Left ventricle myocardium inferior (tissue), 1 donor: Measurements from ENCODE around the gene ELFN2. TPM values are rescaled to one million over a fixed set of nuclear protein-coding genes. Genes with fewer than 3 reads are reported as not detected.

Source experiments
- DNase-seq: peaks from one replicate; pipeline ENCODE4 v3.0.0-alpha.2; 2020
- H3K27ac ChIP-seq: fragments of 200-600 bp; replicated peaks from 2 replicates; pipeline ENCODE4 v1.8.0; 2021
- H3K27me3 ChIP-seq: fragments of 200-600 bp; 2 replicates; pipeline ENCODE4 v1.8.0; 2021; ENCODE audit warnings: low read depth
- H3K36me3 ChIP-seq: fragments of 200-600 bp; 2 replicates; pipeline ENCODE4 v1.8.0; 2021
- H3K4me1 ChIP-seq: fragments of 200-600 bp; 2 replicates; pipeline ENCODE4 v1.8.0; 2021
- H3K4me3 ChIP-seq: fragments of 200-600 bp; 2 replicates; pipeline ENCODE4 v1.8.0; 2021; ENCODE audit warnings: mild to moderate bottlenecking, moderate library complexity
- H3K9me3 ChIP-seq: fragments of 200-600 bp; replicated peaks from 2 replicates; pipeline ENCODE4 v1.8.0; 2021
- intact Hi-C: fragments of 100-400 bp; cut with micrococcal nuclease; formaldehyde crosslinking; loops from one replicate; pipeline ENCODE4 v1.11.0; 2022
- total RNA-seq: library from RNA; stranded (reverse); fragmentation: NEBNext Ultra II Directional; extraction: Animal tissue kit (Norgen Biotek cat#: 25700); gene quantifications from one replicate; pipeline ENCODE4 v1.2.1, GENCODE V29; 2021
- TF ChIP-seq, protein P1 (sequence below): fragments of 200-600 bp; IDR thresholded peaks from 2 replicates; pipeline ENCODE4 v1.8.0; 2021; ENCODE audit warnings: antibody characterized with exemption, mild to moderate bottlenecking, borderline replicate concordance
- donor health status: DM: no; HTN: yes; CAD: no; lungs with severe emphysema.

Gene ELFN2
- total RNA-seq, 1 donor from 2014 or later: not detected

DNA sequence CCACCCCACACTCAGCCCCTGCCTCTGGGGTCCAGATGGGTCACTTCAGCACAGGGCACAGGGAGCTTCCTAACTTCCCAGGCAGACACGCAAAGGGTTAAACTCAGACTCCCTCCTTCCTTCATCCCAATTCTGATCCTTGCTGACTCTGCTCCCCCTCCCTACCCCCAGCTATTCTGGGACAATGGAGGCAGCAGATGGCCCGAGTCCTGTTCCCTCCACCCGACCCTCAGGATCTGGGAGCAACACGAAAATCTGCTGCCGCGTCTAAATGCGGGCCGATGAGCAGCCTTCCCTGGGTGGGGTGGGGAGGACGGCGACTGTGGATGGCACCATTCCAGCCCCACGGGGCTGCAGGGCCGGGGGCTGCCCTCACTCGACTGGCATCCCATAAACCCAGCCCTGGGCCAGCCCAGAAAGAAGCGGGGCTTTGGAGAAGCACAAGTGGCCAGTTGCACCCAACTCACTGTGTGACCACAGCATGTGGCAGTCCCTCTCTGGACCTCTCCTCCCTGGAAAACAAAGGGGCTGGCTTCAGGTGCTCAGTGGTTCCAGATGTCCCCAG lies 40.2 kb upstream of the ELFN2 start:
- no peak for DNase-seq

DNA sequence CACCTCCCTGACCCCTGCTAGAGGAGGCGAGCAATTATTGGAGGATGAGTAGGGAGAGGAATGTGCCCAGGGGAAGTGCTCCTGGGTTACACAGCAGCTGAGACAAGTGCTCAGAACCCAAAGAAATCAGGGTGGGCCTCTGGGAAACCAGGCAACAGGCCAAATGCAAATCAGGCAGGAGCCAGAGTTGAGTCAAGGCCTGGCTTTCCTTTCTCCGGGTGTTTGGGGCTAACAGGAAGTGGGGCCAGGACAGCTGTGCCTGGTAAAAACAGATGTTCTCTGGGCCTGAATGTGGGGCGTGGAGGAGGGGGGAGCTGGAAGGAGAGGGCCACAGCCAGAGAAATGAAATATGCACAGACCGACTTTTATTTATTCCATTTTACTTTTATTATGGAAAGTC lies 36.9 kb upstream of the ELFN2 start:
- H3K27me3 ChIP-seq: peaks cover 67% of the 10 kb centered on the region
- no peak overlapping the region for H3K27ac ChIP-seq
- H3K36me3 ChIP-seq: no peaks in the 10 kb centered on the region
- intact Hi-C loops: no loop called here
- no peak overlapping the region for H3K4me3 ChIP-seq
- TF ChIP-seq, protein P1, sequence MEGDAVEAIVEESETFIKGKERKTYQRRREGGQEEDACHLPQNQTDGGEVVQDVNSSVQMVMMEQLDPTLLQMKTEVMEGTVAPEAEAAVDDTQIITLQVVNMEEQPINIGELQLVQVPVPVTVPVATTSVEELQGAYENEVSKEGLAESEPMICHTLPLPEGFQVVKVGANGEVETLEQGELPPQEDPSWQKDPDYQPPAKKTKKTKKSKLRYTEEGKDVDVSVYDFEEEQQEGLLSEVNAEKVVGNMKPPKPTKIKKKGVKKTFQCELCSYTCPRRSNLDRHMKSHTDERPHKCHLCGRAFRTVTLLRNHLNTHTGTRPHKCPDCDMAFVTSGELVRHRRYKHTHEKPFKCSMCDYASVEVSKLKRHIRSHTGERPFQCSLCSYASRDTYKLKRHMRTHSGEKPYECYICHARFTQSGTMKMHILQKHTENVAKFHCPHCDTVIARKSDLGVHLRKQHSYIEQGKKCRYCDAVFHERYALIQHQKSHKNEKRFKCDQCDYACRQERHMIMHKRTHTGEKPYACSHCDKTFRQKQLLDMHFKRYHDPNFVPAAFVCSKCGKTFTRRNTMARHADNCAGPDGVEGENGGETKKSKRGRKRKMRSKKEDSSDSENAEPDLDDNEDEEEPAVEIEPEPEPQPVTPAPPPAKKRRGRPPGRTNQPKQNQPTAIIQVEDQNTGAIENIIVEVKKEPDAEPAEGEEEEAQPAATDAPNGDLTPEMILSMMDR: no peak
- no peaks in the 10 kb centered on the region for H3K9me3 ChIP-seq
- no peaks in the 10 kb centered on the region for H3K4me1 ChIP-seq
- no peak for DNase-seq

More for the DNA sequence above, 40.2 kb upstream of the ELFN2 start:
- intact Hi-C loops: no loop called here
- Histone ChIP-seq H3K36me3 (no peaks in the 10 kb centered on the region), H3K4me1 (no peaks in the 10 kb centered on the region), H3K27ac (no peak overlapping the region), H3K4me3 (no peak overlapping the region), H3K27me3 (peaks cover 44% of the 10 kb centered on the region), H3K9me3 (no peaks in the 10 kb centered on the region)
- TF ChIP-seq, protein P1: no peak

DNA sequence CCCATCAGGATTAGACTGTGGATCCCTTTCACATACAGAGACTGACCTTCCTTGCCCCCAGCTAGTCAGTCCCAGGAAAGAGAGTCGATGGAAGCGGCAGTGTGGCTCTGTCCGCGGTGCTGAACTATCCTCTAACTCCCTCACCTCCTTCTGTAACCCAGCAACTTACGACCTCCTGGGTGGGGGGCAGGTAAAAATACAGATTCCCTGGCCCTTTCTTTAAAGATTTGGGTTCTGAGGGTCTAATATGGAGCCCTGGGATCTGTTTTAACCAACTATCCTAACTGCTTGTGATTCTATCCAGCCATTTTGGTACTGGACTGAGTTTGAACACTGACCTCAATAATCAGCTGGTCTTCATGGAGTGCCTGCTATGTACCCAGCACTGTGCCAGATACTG lies 35.7 kb upstream of the ELFN2 start:
- Histone ChIP-seq H3K4me1 (no peaks in the 10 kb centered on the region), H3K27ac (no peak overlapping the region), H3K4me3 (no peak overlapping the region), H3K9me3 (no peaks in the 10 kb centered on the region), H3K36me3 (no peaks in the 10 kb centered on the region), H3K27me3 (peaks cover 74% of the 10 kb centered on the region)
- DNase-seq: no peak
- intact Hi-C loops: no loop called here
- TF ChIP-seq, protein P1: no peak

DNA sequence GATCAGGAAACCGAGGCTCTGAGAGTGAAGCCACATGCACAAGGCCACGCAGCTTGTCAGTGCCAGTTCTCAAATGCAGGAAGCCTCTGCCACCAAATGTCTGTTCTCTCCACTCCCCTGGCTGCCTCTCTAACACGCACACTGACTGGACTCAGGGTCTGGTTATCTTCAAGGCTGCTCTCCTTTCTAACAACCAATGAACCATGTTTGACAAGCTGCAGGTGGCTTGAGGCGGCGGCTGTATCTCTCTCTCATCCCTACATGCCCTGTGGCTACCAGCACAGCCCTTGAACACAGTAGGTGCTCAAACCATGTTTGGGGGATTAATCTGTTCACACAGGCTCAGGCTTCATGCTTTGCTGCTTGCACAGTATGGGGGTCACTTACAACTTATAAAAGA lies 35.2 kb upstream of the ELFN2 start:
- TF ChIP-seq, protein P1: no peak
- intact Hi-C loops: no loop called here
- H3K27ac ChIP-seq: no peak overlapping the region
- H3K9me3 ChIP-seq: no peaks in the 10 kb centered on the region
- H3K36me3 ChIP-seq: no peaks in the 10 kb centered on the region
- H3K27me3 ChIP-seq: peaks cover 74% of the 10 kb centered on the region
- H3K4me1 ChIP-seq: no peaks in the 10 kb centered on the region
- DNase-seq: no peak
- no peak overlapping the region for H3K4me3 ChIP-seq

DNA sequence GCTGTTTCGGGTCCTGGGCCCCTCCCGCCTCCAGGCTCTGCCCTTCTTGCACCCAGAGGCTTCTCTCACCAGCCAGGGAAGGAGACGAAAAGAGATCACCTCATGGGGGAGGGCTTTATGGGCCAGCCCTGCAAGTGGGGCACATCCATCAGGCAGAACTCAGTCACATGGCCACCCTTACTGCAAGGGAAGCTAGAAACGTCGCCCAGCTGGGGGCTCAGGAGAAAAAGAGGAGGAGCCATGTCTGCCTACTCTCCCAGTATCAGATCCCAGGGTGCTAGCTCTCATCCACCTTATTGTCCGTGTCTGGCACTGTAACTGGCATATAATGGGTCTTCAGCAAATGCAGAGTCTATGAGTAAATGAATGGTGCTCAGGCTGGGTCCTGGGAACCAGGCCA lies 34.7 kb upstream of the ELFN2 start:
- Histone ChIP-seq H3K27me3 (peaks cover 74% of the 10 kb centered on the region), H3K4me1 (no peaks in the 10 kb centered on the region)
- intact Hi-C loops: no loop called here

More for the DNA sequence above, 34.7 kb upstream of the ELFN2 start:
- Histone ChIP-seq H3K9me3 (no peaks in the 10 kb centered on the region), H3K36me3 (no peaks in the 10 kb centered on the region), H3K4me3 (no peak overlapping the region), H3K27ac (no peak overlapping the region)
- DNase-seq: no peak
- TF ChIP-seq, protein P1: no peak
